Anterior cingulate cortex (tissue), 58 donors: ENCODE results near the gene ANKRD49.
"Not testable (repeated sequence)": the region's sequence is repeated elsewhere in the genome, so short reads cannot be mapped to it uniquely, and the experiment has no call there.

Experiments used
- DNase-seq, 58 donors: peaks; one replicate each; lab custom pipeline; 2025; lab: John Stamatoyannopoulos, UW

The ANKRD49 gene

GRCh38 chr11:94504689-94505293, 11.0 kb downstream of the ANKRD49 start:
- DNase-seq: peak in 1 of 58 donors; percentile 14

GRCh38 chr11:94506513-94506912, 12.7 kb downstream of the ANKRD49 start:
- not testable (repeated sequence) for DNase-seq

GRCh38 chr11:94507485-94507884, 13.7 kb downstream of the ANKRD49 start:
- no peak for DNase-seq

GRCh38 chr11:94511932-94512781, 18.4 kb downstream of the ANKRD49 start, which contains the start of gene C11orf97:
Gene C11orf97 (plus strand): TSS chr11:94512461. CDS start chr11:94512529, 68 bp downstream.
- peak in 56 of 58 donors; percentile 3 to 87 (median 58) for DNase-seq

- no peak for DNase-seq
These were observed 19.3 kb downstream of the ANKRD49 start for GRCh38 chr11:94513091-94513490.

- no peak for DNase-seq
These were observed 21.6 kb downstream of the ANKRD49 start for GRCh38 chr11:94515398-94515797.

GRCh38 chr11:94516725-94517124, 22.9 kb downstream of the ANKRD49 start:
- no peak for DNase-seq

GRCh38 chr11:94518300-94518699, 24.5 kb downstream of the ANKRD49 start:
- no peak for DNase-seq

GRCh38 chr11:94519478-94520084, 25.8 kb downstream of the ANKRD49 start:
- DNase-seq: peak in 4 of 58 donors; percentile 1 to 5 (median 4)

GRCh38 chr11:94521684-94522083, 27.9 kb downstream of the ANKRD49 start:
- no peak for DNase-seq

- DNase-seq: no peak
These were observed 30.6 kb downstream of the ANKRD49 start for GRCh38 chr11:94524341-94524740.

GRCh38 chr11:94525546-94526324, 32.0 kb downstream of the ANKRD49 start:
- peak in 11 of 58 donors; percentile 3 to 36 (median 10) for DNase-seq

- no peak for DNase-seq
These were observed 33.1 kb downstream of the ANKRD49 start for GRCh38 chr11:94526645-94527438.

GRCh38 chr11:94528551-94528950, 34.8 kb downstream of the ANKRD49 start:
- no peak for DNase-seq

- DNase-seq: no peak
These were observed 38.4 kb downstream of the ANKRD49 start for GRCh38 chr11:94532211-94532610.

- DNase-seq: no peak
These were observed 39.4 kb downstream of the ANKRD49 start for GRCh38 chr11:94533206-94533605.

GRCh38 chr11:94533696-94534630, 40.2 kb downstream of the ANKRD49 start:
- no peak for DNase-seq

GRCh38 chr11:94536386-94536785, 42.6 kb downstream of the ANKRD49 start:
- no peak for DNase-seq
